Measurements from ENCODE around the gene CHAF1B. TPM values are rescaled to one million over a fixed set of nuclear protein-coding genes. Genes with fewer than 3 reads are reported as not detected.
"Not testable (repeated sequence)": the region's sequence is repeated elsewhere in the genome, so short reads cannot be mapped to it uniquely, and the experiment has no call there.

The CHAF1B gene
- polyA plus RNA-seq, 4 donors: 0.89 to 4.1 (median 2.6) TPM

DNA sequence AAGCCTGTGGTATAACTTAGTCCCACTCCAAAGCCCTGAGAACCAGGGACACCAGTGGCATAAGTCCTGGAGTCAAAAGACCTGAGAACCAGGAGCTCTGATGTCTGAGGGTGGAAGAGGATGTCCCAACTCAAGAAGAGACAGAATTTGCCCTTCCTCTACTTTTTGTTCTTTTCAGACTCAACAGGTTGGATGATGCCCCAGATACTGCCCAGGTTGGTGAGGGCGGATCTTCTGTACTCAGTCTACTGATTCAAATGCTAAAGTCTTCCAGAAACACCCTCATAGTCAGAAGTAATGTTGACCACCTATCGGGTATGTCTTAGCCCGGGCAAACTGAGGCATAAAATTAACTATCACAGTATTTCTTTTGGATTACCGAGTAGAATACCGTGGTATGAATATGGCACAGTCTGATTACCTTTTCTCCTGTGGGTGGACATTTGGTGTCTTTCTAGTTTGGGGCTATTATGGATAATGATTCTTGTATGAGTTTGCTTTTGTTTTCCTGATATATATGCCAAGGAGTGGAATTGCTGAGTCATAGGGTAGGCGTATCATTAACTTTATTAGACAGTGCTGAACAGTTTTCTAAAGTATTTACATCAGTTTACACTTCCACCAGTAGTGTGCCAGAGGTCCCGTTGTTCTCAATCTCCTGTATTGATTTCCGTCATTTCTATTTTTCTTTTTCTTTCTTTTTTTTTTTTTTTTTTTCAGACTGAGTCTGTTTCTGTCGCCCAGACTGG, 3.2 kb upstream of the CHAF1B start:
- Histone ChIP-seq H3K27ac (ENCODE audit: low read depth in 1 of 3, low read length in 2 of 3) (no peak overlapping the region), H3K4me1 (ENCODE audit: control insufficient read depth in 3 of 3, insufficient read depth in 2 of 3, low read depth in 1 of 3, low read length in 2 of 3) (peaks cover 0 to 4% (median 0%) of the 10 kb centered on the region in 3 donors), H3K27me3 (ENCODE audit: control insufficient read depth in 3 of 3, insufficient read depth in 3 of 3, low read length in 3 of 3) (no peaks in the 10 kb centered on the region), H3K36me3 (ENCODE audit: control insufficient read depth in 3 of 3, insufficient read depth in 2 of 3, low read depth in 1 of 3, low read length in 3 of 3) (peaks cover 0 to 7% (median 4%) of the 10 kb centered on the region in 3 donors), H3K9me3 (ENCODE audit: control insufficient read depth in 2 of 2, insufficient read depth in 1 of 2, low read depth in 1 of 2, low read length in 1 of 2) (no peaks in the 10 kb centered on the region), H3K4me3 (ENCODE audit: low read depth in 1 of 3, low read length in 3 of 3) (no peak overlapping the region)
- FAIRE-seq: no peak
- DNase-seq: peak in 1 of 2 donors; percentile 48
- WGBS, 3 donors: 69 to 88% (median 83%) methylated on average over 9 of the region's 9 CpGs

DNA sequence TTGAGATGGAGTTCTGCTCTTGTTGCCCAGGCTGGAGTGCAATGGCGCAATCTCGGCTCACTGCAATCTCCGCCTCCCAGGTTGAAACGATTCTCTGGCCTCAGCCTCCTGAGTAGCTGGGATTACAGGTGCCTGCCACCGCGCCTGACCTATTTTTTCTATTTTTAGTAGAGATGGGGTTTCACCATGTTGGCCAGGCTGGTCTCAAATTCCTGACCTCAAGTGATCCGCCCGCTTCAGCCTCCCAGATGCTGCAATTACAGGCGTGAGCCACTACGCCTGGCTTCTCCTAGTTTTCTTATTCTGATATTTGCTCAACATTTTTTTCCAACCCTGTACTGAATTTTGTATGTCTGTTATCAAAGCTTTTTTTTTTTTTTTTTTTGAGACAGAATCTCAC, 2.5 kb upstream of the CHAF1B start:
- H3K27ac ChIP-seq (ENCODE audit: low read depth in 1 of 3, low read length in 2 of 3); DNase-seq; H3K4me1 ChIP-seq (ENCODE audit: control insufficient read depth in 3 of 3, insufficient read depth in 2 of 3, low read depth in 1 of 3, low read length in 2 of 3); H3K27me3 ChIP-seq (ENCODE audit: control insufficient read depth in 3 of 3, insufficient read depth in 3 of 3, low read length in 3 of 3); H3K4me3 ChIP-seq (ENCODE audit: low read depth in 1 of 3, low read length in 3 of 3); H3K9me3 ChIP-seq (ENCODE audit: control insufficient read depth in 2 of 2, insufficient read depth in 1 of 2, low read depth in 1 of 2, low read length in 1 of 2); H3K36me3 ChIP-seq (ENCODE audit: control insufficient read depth in 3 of 3, insufficient read depth in 2 of 3, low read depth in 1 of 3, low read length in 3 of 3); FAIRE-seq: not testable (repeated sequence)
- WGBS, 3 donors: 89 to 96% (median 95%) methylated on average over 10 of the region's 10 CpGs

DNA sequence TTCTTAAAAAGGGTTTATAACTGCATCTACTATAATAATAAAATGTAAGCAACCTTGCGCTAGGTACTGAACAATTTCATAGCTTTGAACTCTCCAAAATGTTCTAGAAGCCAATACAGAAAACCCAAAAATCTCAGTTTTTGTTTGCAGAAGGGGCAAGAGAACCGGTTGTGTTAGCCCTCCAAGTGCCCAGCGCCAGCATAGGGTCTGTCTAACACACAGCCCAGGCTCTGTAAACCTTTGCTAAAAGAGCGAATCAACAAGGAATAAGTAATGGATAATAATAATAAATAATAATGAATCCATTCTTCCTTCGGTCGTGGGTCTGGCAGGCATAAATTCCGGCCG, 333 bp upstream of the CHAF1B start:
- peak overlapping the region in 1 of 3 donors; percentile 54 for H3K4me3 ChIP-seq (ENCODE audit: low read depth in 1 of 3, low read length in 3 of 3)
- no peak for DNase-seq
- H3K27me3 ChIP-seq (ENCODE audit: control insufficient read depth in 3 of 3, insufficient read depth in 3 of 3, low read length in 3 of 3): no peaks in the 10 kb centered on the region
- FAIRE-seq: no peak
- WGBS, 3 donors: 34 to 38% (median 35%) methylated on average over 8 of the region's 8 CpGs
- no peak overlapping the region for H3K27ac ChIP-seq (ENCODE audit: low read depth in 1 of 3, low read length in 2 of 3)
- H3K36me3 ChIP-seq (ENCODE audit: control insufficient read depth in 3 of 3, insufficient read depth in 2 of 3, low read depth in 1 of 3, low read length in 3 of 3): peaks cover 0 to 4% (median 0%) of the 10 kb centered on the region in 3 donors
- H3K4me1 ChIP-seq (ENCODE audit: control insufficient read depth in 3 of 3, insufficient read depth in 2 of 3, low read depth in 1 of 3, low read length in 2 of 3): no peaks in the 10 kb centered on the region
- no peaks in the 10 kb centered on the region for H3K9me3 ChIP-seq (ENCODE audit: control insufficient read depth in 2 of 2, insufficient read depth in 1 of 2, low read depth in 1 of 2, low read length in 1 of 2)

DNA sequence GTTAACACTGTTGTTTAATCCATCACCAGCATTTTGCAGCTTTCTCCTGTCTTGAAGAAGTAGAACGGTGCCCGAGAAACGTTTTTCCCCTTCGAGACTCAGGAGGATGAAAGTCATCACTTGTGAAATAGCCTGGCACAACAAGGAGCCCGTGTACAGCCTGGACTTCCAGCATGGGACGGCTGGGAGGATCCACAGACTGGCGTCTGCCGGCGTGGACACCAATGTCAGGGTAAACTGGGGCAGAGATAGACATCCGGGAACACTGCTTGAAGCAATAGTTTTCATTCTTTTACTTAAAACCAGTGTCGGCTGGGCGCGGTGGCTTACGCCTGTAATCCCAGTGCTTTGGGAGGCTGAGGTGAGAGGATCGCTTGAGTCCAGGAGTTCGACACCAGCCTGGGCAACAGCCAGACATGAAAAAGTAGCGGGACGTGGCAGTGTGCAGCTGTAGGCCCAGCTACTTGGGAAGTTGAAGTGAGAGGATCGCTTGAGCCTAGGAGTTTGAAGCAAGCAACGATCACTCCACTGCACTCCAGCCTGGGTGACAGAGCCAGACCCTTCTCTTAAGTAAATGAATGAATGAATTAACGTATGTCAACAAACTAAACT, 945 bp downstream of the CHAF1B start:
- DNase-seq (no peak), FAIRE-seq (no peak)
- H3K27me3 ChIP-seq (ENCODE audit: control insufficient read depth in 3 of 3, insufficient read depth in 3 of 3, low read length in 3 of 3): no peaks in the 10 kb centered on the region
- H3K27ac ChIP-seq (ENCODE audit: low read depth in 1 of 3, low read length in 2 of 3): no peak overlapping the region
- H3K9me3 ChIP-seq (ENCODE audit: control insufficient read depth in 2 of 2, insufficient read depth in 1 of 2, low read depth in 1 of 2, low read length in 1 of 2): no peaks in the 10 kb centered on the region
- peak overlapping the region in 2 of 3 donors; percentile 54 to 63 for H3K4me3 ChIP-seq (ENCODE audit: low read depth in 1 of 3, low read length in 3 of 3)
- no peaks in the 10 kb centered on the region for H3K4me1 ChIP-seq (ENCODE audit: control insufficient read depth in 3 of 3, insufficient read depth in 2 of 3, low read depth in 1 of 3, low read length in 2 of 3)
- WGBS, 3 donors: 71 to 77% (median 73%) methylated on average over 21 of the region's 21 CpGs
- peaks cover 0 to 4% (median 3%) of the 10 kb centered on the region in 3 donors for H3K36me3 ChIP-seq (ENCODE audit: control insufficient read depth in 3 of 3, insufficient read depth in 2 of 3, low read depth in 1 of 3, low read length in 3 of 3)

DNA sequence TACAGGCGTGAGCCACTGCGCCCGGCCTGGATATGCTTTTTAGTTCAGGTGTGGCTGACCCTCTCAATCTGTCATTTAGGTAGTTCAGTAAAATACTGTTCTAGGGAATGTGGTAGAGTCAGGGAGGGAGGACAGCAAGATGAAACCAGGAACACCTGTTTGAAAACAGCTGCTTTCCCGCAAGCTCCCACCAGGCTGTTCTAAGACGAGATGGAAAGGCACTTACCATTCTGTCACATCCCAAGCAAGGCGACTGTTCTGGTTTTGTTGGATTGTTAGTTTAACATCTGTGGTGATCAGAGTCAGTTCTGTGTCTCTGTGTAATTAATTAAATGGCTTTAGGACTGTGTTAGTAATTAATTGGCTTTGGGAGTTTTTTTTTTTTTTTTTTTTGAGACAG, 2.9 kb downstream of the CHAF1B start:
- Histone ChIP-seq H3K36me3 (ENCODE audit: control insufficient read depth in 3 of 3, insufficient read depth in 2 of 3, low read depth in 1 of 3, low read length in 3 of 3) (peaks cover 0 to 8% (median 3%) of the 10 kb centered on the region in 3 donors), H3K4me1 (ENCODE audit: control insufficient read depth in 3 of 3, insufficient read depth in 2 of 3, low read depth in 1 of 3, low read length in 2 of 3) (no peaks in the 10 kb centered on the region), H3K27me3 (ENCODE audit: control insufficient read depth in 3 of 3, insufficient read depth in 3 of 3, low read length in 3 of 3) (no peaks in the 10 kb centered on the region), H3K4me3 (ENCODE audit: low read depth in 1 of 3, low read length in 3 of 3) (no peak overlapping the region), H3K27ac (ENCODE audit: low read depth in 1 of 3, low read length in 2 of 3) (no peak overlapping the region), H3K9me3 (ENCODE audit: control insufficient read depth in 2 of 2, insufficient read depth in 1 of 2, low read depth in 1 of 2, low read length in 1 of 2) (no peaks in the 10 kb centered on the region)
- FAIRE-seq: no peak
- no peak for DNase-seq
- 93 to 98% (median 95%) methylated on average over 6 of the region's 6 CpGs for WGBS, 3 donors

DNA sequence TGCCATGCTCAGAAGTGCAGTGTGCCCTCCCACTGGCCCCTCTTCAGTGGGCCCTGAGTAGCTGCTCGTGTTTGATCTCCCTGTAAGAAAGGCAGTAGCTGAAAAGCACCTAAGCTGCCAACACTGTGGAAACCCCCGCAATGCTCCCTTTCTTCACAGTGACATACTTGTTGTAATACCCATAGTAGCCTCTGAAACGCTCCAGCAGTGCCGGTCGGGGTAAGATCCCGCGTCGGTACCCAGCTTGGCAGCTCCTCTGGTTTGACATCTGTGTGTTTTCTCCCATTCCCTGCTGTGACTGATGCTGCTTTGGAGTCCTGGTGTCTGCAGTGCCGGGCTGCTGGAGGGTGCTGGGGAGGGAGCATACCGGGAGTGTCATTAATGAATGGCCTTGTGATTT, 3.6 kb downstream of the CHAF1B start:
- no peaks in the 10 kb centered on the region for H3K9me3 ChIP-seq (ENCODE audit: control insufficient read depth in 2 of 2, insufficient read depth in 1 of 2, low read depth in 1 of 2, low read length in 1 of 2)
- no peak overlapping the region for H3K27ac ChIP-seq (ENCODE audit: low read depth in 1 of 3, low read length in 2 of 3)
- no peak for FAIRE-seq
- 76 to 91% (median 81%) methylated on average over 10 of the region's 10 CpGs for WGBS, 3 donors
- DNase-seq: no peak
- no peak overlapping the region for H3K4me3 ChIP-seq (ENCODE audit: low read depth in 1 of 3, low read length in 3 of 3)
- H3K27me3 ChIP-seq (ENCODE audit: control insufficient read depth in 3 of 3, insufficient read depth in 3 of 3, low read length in 3 of 3): no peaks in the 10 kb centered on the region
- H3K36me3 ChIP-seq (ENCODE audit: control insufficient read depth in 3 of 3, insufficient read depth in 2 of 3, low read depth in 1 of 3, low read length in 3 of 3): peaks cover 0 to 8% (median 3%) of the 10 kb centered on the region in 3 donors
- H3K4me1 ChIP-seq (ENCODE audit: control insufficient read depth in 3 of 3, insufficient read depth in 2 of 3, low read depth in 1 of 3, low read length in 2 of 3): no peaks in the 10 kb centered on the region

DNA sequence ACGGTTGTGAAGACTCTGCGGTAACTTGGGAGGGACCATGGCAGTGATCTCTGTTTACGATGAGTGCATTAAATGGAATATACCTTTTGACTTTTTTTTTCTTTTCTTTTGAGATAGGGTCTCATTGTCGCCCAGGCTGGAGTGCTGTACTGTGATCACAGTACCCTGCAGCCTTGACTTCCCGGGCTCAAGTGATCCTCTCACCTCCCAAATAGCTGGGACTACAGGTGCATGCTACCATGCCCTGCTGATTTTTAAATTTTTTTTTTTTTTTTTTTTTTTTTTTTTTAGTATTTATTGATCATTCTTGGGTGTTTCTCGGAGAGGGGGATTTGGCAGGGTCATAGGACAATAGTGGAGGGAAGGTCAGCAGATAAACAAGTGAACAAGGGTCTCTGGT, 6.5 kb downstream of the CHAF1B start:
- H3K9me3 ChIP-seq (ENCODE audit: control insufficient read depth in 2 of 2, insufficient read depth in 1 of 2, low read depth in 1 of 2, low read length in 1 of 2); H3K4me3 ChIP-seq (ENCODE audit: low read depth in 1 of 3, low read length in 3 of 3); DNase-seq; H3K4me1 ChIP-seq (ENCODE audit: control insufficient read depth in 3 of 3, insufficient read depth in 2 of 3, low read depth in 1 of 3, low read length in 2 of 3); H3K27me3 ChIP-seq (ENCODE audit: control insufficient read depth in 3 of 3, insufficient read depth in 3 of 3, low read length in 3 of 3); H3K27ac ChIP-seq (ENCODE audit: low read depth in 1 of 3, low read length in 2 of 3); FAIRE-seq: not testable (repeated sequence)
- peaks cover 0 to 10% (median 3%) of the 10 kb centered on the region in 3 donors for H3K36me3 ChIP-seq (ENCODE audit: control insufficient read depth in 3 of 3, insufficient read depth in 2 of 3, low read depth in 1 of 3, low read length in 3 of 3)
- 98 to 99% (median 98%) methylated on average over 5 of the region's 6 CpGs for WGBS, 3 donors

DNA sequence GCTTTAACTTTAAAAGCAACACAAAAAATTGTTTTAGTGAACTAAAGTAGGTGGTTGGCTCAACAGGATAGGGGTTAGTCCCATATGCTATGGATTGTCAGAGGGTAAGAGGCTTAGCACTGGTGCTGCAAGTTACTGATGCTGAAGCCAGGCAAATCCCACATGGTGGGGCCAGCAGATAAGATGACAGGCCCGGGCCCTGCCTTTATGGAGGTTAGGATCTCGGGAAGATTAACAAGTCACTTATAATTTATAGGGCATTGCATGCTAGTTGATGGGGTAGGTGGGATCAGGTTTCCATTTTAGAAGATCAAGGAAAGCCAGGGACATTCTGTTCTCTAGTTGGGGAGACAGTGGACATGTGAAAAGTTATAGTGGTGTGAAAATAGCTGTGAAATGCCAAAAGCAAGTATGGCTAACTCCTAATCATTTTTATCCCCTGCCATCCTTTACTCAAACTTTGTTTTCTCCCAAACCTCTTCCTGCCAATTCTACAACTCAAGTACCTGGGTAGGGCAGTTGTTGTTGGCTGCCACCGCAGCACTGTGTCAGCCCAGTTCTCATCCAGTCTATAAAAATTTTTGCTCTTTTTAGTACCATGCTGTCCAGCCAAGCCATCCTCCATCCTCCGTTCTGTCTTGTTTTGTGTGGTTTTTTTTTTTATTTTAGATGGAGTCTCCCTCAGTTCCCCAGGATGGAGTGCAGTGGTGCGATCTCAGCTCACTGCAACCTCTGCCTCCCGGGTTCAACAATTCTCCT, 10.3 kb downstream of the CHAF1B start:
- Histone ChIP-seq H3K27ac (ENCODE audit: low read depth in 1 of 3, low read length in 2 of 3) (no peak overlapping the region), H3K4me3 (ENCODE audit: low read depth in 1 of 3, low read length in 3 of 3) (no peak overlapping the region), H3K36me3 (ENCODE audit: control insufficient read depth in 3 of 3, insufficient read depth in 2 of 3, low read depth in 1 of 3, low read length in 3 of 3) (peaks cover 0 to 8% (median 3%) of the 10 kb centered on the region in 3 donors), H3K4me1 (ENCODE audit: control insufficient read depth in 3 of 3, insufficient read depth in 2 of 3, low read depth in 1 of 3, low read length in 2 of 3) (no peaks in the 10 kb centered on the region), H3K9me3 (ENCODE audit: control insufficient read depth in 2 of 2, insufficient read depth in 1 of 2, low read depth in 1 of 2, low read length in 1 of 2) (no peaks in the 10 kb centered on the region), H3K27me3 (ENCODE audit: control insufficient read depth in 3 of 3, insufficient read depth in 3 of 3, low read length in 3 of 3) (no peaks in the 10 kb centered on the region)
- WGBS, 3 donors: 93 to 97% (median 94%) methylated on average over 6 of the region's 6 CpGs
- DNase-seq (no peak), FAIRE-seq (no peak)
